Mesendoderm (in vitro differentiated cells): ENCODE measurements around the gene HOMEZ.
A peak's percentile ranks its signal among the peaks of the same experiment; 100 is the strongest.

Experiments
- DNase-seq: peaks from one replicate; pipeline ENCODE4 v3.0.0; 2013
- H2AK5ac ChIP-seq: 2 replicates; pipeline ENCODE4 v1.6.1; 2013; ENCODE audit warnings: low read length, inconsistent platforms
- H2BK120ac ChIP-seq: 2 replicates; pipeline ENCODE4 v1.6.1; 2013; ENCODE audit warnings: low read depth, mild to moderate bottlenecking, low read length, moderate library complexity, mixed read lengths
- H2BK15ac ChIP-seq: replicated peaks from 2 replicates; pipeline ENCODE4 v1.6.1; 2013; ENCODE audit warnings: low read depth, mild to moderate bottlenecking, moderate library complexity
- H2BK5ac ChIP-seq: 2 replicates; pipeline ENCODE4 v1.6.1; 2013; ENCODE audit warnings: low read length, inconsistent platforms
- H3K18ac ChIP-seq: 2 replicates; pipeline ENCODE4 v1.6.1; 2013; ENCODE audit warnings: mild to moderate bottlenecking, low read length, mixed read lengths
- H3K23ac ChIP-seq: one replicate; pipeline ENCODE4 v1.6.1; 2013; ENCODE audit warnings: low read length
- H3K27ac ChIP-seq: 2 replicates; pipeline ENCODE4 v1.5.1; 2013; ENCODE audit warnings: low read depth, mild to moderate bottlenecking, inconsistent platforms, low read length, moderate library complexity
- H3K27me3 ChIP-seq: 2 replicates; pipeline ENCODE4 v1.6.1; 2013; ENCODE audit warnings: low read length, control low read depth, mild to moderate bottlenecking, inconsistent platforms; ENCODE audit not compliant: insufficient read depth, poor library complexity
- H3K36me3 ChIP-seq: 2 replicates; pipeline ENCODE4 v1.6.1; 2013; ENCODE audit warnings: low read length, inconsistent platforms; ENCODE audit not compliant: control insufficient read depth, insufficient read depth
- H3K4ac ChIP-seq: one replicate; pipeline ENCODE4 v1.6.1; 2013; ENCODE audit warnings: low read depth, mild to moderate bottlenecking, low read length, moderate library complexity
- H3K4me1 ChIP-seq: 2 replicates; pipeline ENCODE4 v1.6.1; 2013; ENCODE audit warnings: low read depth, low read length, inconsistent platforms; ENCODE audit not compliant: control insufficient read depth
- H3K4me2 ChIP-seq: 2 replicates; pipeline ENCODE4 v1.6.1; 2013; ENCODE audit warnings: low read length
- H3K4me3 ChIP-seq: 2 replicates; pipeline ENCODE4 v1.5.1; 2013; ENCODE audit warnings: mild to moderate bottlenecking, low read length
- H3K56ac ChIP-seq: one replicate; pipeline ENCODE4 v1.6.1; 2013; ENCODE audit warnings: low read length
- H3K79me1 ChIP-seq: 2 replicates; pipeline ENCODE4 v1.6.1; 2013; ENCODE audit warnings: low read length, inconsistent platforms
- H3K79me2 ChIP-seq: 2 replicates; pipeline ENCODE4 v1.6.1; 2013; ENCODE audit warnings: mild to moderate bottlenecking, low read length; ENCODE audit not compliant: control insufficient read depth, insufficient read depth
- H3K9ac ChIP-seq: 2 replicates; pipeline ENCODE4 v1.6.1; 2013; ENCODE audit warnings: low read length, inconsistent platforms
- H4K5ac ChIP-seq: one replicate; pipeline ENCODE4 v1.6.1; 2013; ENCODE audit warnings: low read length
- H4K8ac ChIP-seq: one replicate; pipeline ENCODE4 v1.6.1; 2013; ENCODE audit warnings: low read depth, mild to moderate bottlenecking, control low read depth, low read length, moderate library complexity
- WGBS: extraction: QIAGEN DNeasy Blood & Tissue Kit; methylation state at CpG from one replicate; pipeline ENCODE4 v1.1.7; 2013; ENCODE audit warnings: low lambda C conversion rate, missing lambda C conversion rate; ENCODE audit not compliant: insufficient coverage; ENCODE audit errors: extremely low coverage; 5-methylcytosine and 5-hydroxymethylcytosine counted together

The HOMEZ gene

DNA sequence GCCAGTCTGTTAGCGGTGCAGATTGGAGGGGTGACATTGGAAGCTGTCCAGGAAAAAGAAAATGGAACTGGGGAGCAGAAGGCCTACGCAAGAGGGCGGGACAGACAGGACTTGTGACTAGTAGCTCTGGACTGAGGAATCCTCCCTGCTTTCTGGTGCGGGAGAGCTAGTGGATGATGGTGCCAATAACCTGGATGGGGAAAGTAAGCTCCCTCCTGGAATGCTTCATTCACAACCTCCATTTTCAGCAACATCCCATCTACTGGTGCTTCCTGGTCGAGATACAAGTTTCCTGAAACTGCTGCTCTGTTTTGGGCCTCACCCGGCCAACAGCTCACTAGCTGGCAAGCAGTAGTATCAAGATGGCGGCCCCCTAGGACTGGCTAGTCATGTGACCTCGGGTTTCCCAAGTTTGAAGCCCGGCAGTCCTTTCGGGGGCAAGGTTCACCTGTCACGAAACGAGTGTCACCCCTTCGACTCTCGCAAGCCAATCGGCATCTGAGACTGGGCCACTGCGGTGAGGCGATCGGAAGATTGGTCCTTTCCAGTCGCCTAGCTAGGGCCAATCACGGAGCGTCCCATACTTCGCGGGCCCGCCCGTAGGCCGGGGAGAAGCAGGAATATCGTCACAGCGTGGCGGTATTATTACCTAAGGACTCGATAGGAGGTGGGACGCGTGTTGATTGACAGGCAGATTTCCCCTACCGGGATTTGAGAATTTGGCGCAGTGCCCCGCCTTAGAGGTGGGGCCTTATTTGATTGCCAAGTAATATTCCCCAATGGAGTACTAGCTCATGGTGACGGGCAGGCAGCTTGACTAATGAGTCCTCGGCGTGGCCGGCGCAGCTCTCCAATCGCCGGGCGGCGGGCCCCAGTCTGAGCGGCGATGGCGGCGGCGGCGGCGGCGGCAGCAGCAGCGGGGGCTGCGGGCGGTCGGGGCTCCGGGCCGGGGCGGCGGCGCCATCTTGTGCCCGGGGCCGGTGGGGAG, 34.9 kb upstream of the HOMEZ start, which contains the start of gene PABPN1:
PABPN1 (plus strand) TSS at position 874 of the 988 bp plus-strand sequence; CDS start at position 887, 13 bp downstream.
- Histone ChIP-seq H3K23ac (peak within 1 kb of the TSS; percentile 82), H3K18ac (peak within 1 kb of the TSS; percentile 99), H4K8ac (peak within 1 kb of the TSS; percentile 94), H3K27me3 (no peaks in the 10 kb centered on the region), H3K56ac (peak within 1 kb of the TSS; percentile 98), H3K79me1 (peaks cover 7% of the 10 kb centered on the region), H3K4me3 (peak within 1 kb of the TSS; percentile 95), H2BK15ac (no peak within 1 kb of the TSS), H3K4me2 (peak within 1 kb of the TSS; percentile 91), H4K5ac (peak within 1 kb of the TSS; percentile 96), H3K36me3 (peaks cover 3% of the 10 kb centered on the region), H3K4me1 (peaks cover 5% of the 10 kb centered on the region), H2AK5ac (peak within 1 kb of the TSS; percentile 92), H3K27ac (peak within 1 kb of the TSS; percentile 98), H2BK5ac (peak within 1 kb of the TSS; percentile 65), H3K4ac (peak within 1 kb of the TSS; percentile 99), H2BK120ac (peak within 1 kb of the TSS; percentile 86), H3K79me2 (peaks cover 18% of the 10 kb centered on the region), H3K9ac (peak within 1 kb of the TSS; percentile 100)
- no CpG with 5 or more reads among the region's 63 CpGs for WGBS
- DNase-seq: peak; percentile 100

DNA sequence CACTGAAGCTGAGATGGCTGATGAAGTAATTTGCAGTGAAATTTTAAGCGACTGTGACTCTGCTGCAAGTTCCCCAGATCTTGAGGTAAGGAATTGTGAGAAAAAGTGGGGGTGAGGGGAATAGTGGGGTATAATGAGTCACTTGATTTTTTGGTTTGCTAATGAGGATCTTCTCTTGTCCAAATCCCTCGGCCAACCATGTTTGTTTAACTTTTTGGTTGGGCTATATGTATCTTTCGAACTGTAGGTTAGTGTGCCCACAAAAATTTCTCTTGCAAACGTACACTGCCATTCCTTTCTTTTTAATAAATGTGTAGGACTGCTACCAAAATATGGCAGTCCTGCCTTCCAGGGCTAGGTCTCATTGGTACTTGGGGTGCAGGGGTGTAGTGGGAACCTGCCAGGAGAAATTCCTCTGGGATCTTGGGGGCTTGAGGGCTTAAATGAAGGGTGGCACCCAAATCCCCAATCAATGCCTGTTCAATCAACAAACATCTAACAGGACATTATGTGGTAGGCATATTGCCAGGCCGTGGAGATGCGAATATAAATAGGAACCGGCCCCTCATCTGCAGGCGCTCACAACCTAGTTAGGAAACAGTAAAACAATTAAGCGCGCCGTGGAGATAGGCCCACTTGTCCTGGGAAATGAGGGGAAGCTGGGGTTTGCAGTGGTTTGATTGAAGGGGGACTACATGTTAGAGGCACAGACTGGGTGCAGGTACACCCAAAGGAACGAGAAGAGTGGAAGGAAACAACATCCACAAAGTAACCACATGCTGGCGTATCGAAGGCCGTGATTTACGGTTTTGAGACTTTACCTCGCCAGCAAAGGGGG, 34.0 kb upstream of the HOMEZ start:
- DNase-seq: no peak
- H2BK5ac ChIP-seq: no peak overlapping the region
- H4K5ac ChIP-seq: peak overlapping the region; percentile 96
- H3K79me2 ChIP-seq: peaks cover 18% of the 10 kb centered on the region
- H3K36me3 ChIP-seq: peaks cover 3% of the 10 kb centered on the region
- H4K8ac ChIP-seq: no peak overlapping the region
- WGBS: no CpG with 5 or more reads among the region's 17 CpGs
- no peak overlapping the region for H3K23ac ChIP-seq
- peak overlapping the region; percentile 68 for H3K27ac ChIP-seq
- peaks cover 5% of the 10 kb centered on the region for H3K4me1 ChIP-seq
- H3K27me3 ChIP-seq: no peaks in the 10 kb centered on the region
- peak overlapping the region; percentile 53 for H3K9ac ChIP-seq
- H3K79me1 ChIP-seq: peaks cover 7% of the 10 kb centered on the region
- H3K18ac ChIP-seq: no peak overlapping the region
- peak overlapping the region; percentile 12 for H3K4me2 ChIP-seq
- H2BK120ac ChIP-seq: no peak overlapping the region
- peak overlapping the region; percentile 71 for H3K56ac ChIP-seq
- no peak overlapping the region for H2BK15ac ChIP-seq
- H2AK5ac ChIP-seq: peak overlapping the region; percentile 92
- no peak overlapping the region for H3K4me3 ChIP-seq
- H3K4ac ChIP-seq: peak overlapping the region; percentile 44

DNA sequence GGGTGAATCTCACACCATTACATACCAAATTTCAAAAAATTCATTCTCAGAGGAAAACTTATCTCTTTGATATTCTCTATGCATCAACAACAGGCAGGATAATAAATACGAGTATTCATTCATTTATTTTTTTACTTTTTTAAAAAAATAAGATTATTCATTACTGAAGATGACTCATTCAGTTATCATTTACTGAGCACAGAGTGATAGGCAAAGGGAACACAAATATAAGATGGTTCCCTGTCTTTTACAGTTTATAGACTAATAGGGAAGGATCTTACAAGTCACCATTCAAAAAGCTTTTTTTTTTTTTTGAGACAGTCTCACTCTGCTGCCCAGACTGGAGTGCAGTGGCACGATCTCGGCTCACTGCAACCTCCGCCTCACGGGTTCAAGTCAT, 30.4 kb upstream of the HOMEZ start:
- Histone ChIP-seq H3K27ac (no peak overlapping the region), H2BK120ac (no peak overlapping the region), H3K36me3 (no peaks in the 10 kb centered on the region), H3K18ac (no peak overlapping the region), H3K79me1 (no peaks in the 10 kb centered on the region), H4K5ac (no peak overlapping the region), H4K8ac (no peak overlapping the region), H3K27me3 (no peaks in the 10 kb centered on the region), H3K4me3 (no peak overlapping the region), H2BK15ac (no peak overlapping the region), H3K56ac (no peak overlapping the region), H3K23ac (no peak overlapping the region), H3K79me2 (no peaks in the 10 kb centered on the region), H3K4ac (no peak overlapping the region), H3K4me1 (peaks cover 5% of the 10 kb centered on the region), H3K4me2 (no peak overlapping the region), H2AK5ac (no peak overlapping the region), H3K9ac (no peak overlapping the region), H2BK5ac (no peak overlapping the region)
- no CpG with 5 or more reads among the region's 5 CpGs for WGBS
- no peak for DNase-seq

DNA sequence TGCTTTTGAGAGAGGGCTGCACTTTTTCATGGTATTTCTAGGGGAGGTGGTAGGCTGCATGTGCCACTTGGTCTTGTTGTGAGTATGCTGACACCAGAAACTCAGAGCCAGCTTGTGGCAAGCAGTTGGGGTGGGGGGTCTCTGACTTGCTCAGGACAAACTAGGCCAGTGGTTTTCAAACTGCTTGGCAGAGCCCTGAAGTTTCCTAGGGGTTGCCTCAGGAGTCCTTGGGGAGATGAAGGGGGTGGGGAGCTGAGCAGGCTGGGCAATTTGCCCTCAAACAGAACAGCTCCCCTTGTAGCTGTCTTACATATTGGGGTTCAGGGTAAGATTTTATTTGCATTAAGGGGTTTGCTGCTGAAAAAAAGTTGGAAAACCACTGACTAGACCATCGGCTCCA, 24.6 kb upstream of the HOMEZ start:
- Histone ChIP-seq H4K8ac (no peak overlapping the region), H3K9ac (no peak overlapping the region), H2BK120ac (no peak overlapping the region), H3K56ac (no peak overlapping the region), H3K27me3 (no peaks in the 10 kb centered on the region), H3K79me1 (peaks cover 23% of the 10 kb centered on the region), H3K23ac (no peak overlapping the region), H3K27ac (no peak overlapping the region), H2BK15ac (no peak overlapping the region), H2AK5ac (no peak overlapping the region), H2BK5ac (no peak overlapping the region), H3K79me2 (peaks cover 14% of the 10 kb centered on the region), H3K4me2 (no peak overlapping the region), H3K4ac (no peak overlapping the region), H3K18ac (no peak overlapping the region), H4K5ac (no peak overlapping the region), H3K4me3 (no peak overlapping the region), H3K4me1 (peaks cover 4% of the 10 kb centered on the region), H3K36me3 (no peaks in the 10 kb centered on the region)
- no CpG with 5 or more reads among the region's 1 CpG for WGBS
- no peak for DNase-seq

DNA sequence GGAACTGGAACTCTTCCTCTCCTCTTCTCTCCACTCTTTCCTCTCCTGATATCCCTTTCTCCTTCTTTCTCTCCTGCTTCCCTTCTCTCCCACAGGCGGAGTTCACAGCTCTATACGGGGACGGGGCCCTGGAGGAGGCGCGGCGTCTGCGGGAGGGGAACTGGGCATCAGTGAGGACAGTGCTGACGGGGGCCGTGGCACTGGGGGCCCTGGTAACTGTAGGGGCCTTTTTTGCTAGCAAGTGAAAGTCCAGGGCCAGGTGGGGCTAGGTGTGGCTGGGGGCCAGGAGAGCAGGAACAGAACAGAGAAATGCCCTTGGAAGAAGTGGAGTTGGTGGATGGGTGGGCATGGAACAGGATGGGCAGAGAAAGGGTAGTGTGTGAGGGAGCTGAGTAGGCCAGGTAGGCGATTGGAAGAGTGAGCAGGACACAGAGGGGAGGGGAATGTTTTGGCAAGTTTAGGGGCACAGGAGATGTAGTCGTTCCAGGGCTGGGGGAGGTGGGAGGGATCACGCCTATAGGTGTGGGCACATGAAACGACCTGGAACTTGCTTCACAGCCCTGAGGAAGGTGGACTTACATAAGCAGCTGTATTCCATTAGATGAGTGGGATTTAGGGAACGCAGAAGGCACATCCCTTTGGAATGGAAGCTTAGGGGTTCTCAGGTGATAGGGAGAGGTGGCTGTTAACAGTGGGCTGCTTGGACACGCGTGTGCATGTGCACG, 23.0 kb upstream of the HOMEZ start:
- no peak for DNase-seq
- Histone ChIP-seq H2BK15ac (no peak overlapping the region), H3K79me2 (peaks cover 14% of the 10 kb centered on the region), H3K4me1 (peaks cover 4% of the 10 kb centered on the region), H3K27ac (no peak overlapping the region), H4K5ac (no peak overlapping the region), H2BK120ac (no peak overlapping the region), H3K56ac (no peak overlapping the region), H3K4ac (no peak overlapping the region), H3K18ac (no peak overlapping the region), H3K27me3 (no peaks in the 10 kb centered on the region), H3K23ac (no peak overlapping the region), H3K36me3 (no peaks in the 10 kb centered on the region), H3K79me1 (peaks cover 23% of the 10 kb centered on the region), H2BK5ac (no peak overlapping the region), H4K8ac (no peak overlapping the region), H3K4me3 (no peak overlapping the region), H3K4me2 (no peak overlapping the region), H3K9ac (no peak overlapping the region), H2AK5ac (no peak overlapping the region)
- no CpG with 5 or more reads among the region's 17 CpGs for WGBS
